LHCN-M2 (cell line): ENCODE results near the gene DDX11. TPM values are rescaled to one million over a fixed set of nuclear protein-coding genes. Genes with fewer than 3 reads are reported as not detected.
"Not testable (repeated sequence)": the region's sequence is repeated elsewhere in the genome, so short reads cannot be mapped to it uniquely, and the experiment has no call there.

Source experiments
- DNase-seq: peaks from one replicate; pipeline ENCODE4 v3.0.0-alpha.2; 2012; ENCODE audit warnings: low read depth
- total RNA-seq: library from RNA; depleted of rRNA; stranded (reverse); fragments of >200 nt; gene quantifications from 2 replicates; pipeline ENCODE4 v1.2.3, GENCODE V29; 2014

Gene DDX11
- total RNA-seq, 1 experiment from 2014 or later, result 25.9 TPM

DNA sequence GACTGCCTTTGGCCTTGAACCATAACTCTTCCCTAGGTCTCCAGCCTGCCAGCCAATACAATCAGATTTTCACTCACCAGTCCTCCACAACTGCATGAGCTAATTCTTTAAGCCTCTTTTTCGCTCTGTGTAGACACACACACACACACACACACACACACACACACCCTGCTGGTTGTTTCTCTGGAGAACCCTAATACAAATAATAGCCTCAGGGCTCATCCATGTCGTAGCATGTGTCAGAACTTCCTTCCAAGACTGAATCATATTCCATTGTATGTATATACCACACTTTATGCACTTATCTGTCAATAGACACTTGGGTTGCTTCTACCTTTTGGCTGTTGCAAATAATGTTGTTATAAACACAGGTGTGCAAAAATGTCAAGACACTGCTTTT, 6.0 kb upstream of the DDX11 start:
- not testable (repeated sequence) for DNase-seq

DNA sequence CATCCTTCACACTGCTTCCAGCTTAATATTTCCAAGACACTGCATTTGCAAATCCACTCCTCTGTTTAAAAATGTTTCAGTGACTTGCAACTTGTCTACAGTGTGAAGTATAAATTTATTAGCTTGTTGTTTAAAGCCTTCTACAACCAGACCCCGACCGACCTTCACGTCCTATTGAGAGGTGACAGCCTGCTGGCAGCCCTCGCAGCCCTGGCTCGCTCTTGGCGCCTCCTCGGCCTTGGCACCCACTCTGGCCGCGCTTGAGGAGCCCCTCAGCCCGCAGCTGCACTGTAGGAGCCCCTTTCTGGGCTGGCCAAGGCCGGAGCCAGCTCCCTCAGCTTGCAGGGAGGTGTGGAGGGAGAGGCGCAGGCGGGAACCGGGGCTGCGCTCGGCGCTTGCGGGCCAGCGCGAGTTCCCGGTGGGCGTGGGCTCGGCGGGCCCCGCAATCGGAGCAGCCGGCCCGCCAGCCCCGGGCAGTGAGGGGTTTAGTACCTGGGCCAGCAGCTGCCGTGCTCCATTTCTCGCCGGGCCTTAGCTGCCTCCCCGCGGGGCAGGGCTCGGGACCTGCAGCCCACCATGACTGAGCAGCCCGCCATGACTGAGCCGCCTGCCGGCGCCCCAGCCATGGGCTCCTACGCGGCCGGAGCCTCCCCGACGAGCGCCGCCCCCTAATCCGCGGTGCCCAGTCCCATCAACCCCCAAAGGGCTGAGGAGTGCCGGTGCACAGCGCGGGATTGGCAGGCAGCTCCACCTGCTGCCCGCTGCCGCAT, 2.5 kb upstream of the DDX11 start:
- not testable (repeated sequence) for DNase-seq

DNA sequence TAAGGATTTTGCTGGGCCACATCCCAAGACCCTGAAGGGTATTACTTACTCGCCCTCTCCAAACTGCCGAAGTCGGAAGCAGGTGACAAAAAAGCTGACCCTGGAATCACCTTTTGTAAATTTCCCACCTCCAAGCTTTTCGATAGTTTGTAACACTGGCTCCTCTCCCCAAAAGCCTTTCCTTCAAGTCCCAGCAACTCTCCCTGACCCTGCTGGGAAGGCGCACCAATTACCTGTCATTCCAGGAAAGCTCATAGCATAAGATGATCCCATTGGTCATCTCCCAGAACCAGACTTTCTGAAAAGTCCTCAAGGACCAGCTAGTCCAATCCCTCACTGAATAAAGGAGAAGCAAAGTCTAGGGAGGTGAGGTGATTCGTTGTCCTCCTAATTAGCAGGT, 698 bp upstream of the DDX11 start:
- DNase-seq, result not testable (repeated sequence)

DNA sequence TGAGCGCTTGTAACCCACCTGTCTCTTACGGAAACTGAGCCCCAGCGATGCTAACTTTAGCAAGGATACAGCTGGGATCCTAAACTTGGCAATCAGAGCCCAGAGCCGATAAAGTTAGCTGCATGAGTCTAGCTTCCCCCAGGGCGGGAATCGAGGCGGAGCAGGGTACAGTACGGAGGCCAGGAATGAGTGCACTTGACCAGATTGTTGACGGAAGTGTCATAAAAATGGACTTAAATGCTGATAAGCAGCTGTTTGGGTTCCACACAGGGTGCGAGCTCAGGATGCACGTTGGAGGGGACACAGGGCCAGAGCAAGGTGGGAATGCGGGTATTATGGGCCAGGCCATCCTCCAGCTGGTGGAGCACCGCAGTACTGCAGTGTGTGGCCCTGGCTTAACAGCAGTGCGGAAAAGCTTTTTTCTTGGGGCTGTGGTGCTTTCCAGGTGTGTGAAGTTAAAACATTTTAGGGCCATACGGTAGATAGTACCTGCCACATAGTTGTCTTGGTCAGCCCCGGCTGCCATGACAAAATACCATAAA, 744 bp downstream of the DDX11 start:
- not testable (repeated sequence) for DNase-seq

DNA sequence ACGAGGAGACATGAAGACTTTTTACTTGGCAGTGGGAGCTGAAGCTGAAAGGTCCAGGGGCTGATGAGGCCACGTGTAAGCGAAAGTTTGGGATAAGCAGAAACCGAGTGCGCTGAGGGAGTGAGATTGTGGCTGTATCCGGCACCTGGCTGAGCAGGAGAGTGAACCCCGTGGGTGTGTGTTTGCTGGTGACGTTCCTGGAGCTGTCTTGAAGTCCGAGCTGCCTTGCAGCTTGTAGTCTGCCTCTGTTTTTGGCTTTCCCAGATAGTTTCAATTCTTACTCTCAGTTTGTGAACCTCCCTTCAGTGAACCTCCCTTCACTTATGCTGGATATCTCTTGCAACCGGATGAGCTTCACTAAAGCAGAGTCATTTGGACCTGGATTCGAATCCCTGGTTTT, 2.5 kb downstream of the DDX11 start:
- DNase-seq, result not testable (repeated sequence)

DNA sequence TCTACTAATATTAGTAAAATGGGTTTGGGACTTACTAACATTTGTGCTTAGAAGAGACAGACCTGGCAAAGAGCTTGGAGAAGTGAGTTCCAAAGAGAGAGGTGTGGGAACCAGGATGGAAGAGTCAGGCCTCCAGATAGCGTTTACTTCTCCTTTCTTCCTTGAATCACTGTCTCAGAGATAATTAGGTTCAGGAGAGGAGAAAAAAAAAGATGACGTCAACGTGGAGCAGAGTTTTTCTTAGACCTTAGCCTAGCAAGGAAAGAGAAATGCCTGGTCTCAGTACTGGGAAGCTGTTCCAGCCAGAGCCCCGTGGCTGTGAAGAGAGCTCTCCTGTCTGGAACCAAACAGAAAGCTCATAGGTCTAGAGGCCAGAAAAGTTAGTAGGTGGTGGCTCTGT, 3.4 kb downstream of the DDX11 start:
- DNase-seq, result not testable (repeated sequence)

DNA sequence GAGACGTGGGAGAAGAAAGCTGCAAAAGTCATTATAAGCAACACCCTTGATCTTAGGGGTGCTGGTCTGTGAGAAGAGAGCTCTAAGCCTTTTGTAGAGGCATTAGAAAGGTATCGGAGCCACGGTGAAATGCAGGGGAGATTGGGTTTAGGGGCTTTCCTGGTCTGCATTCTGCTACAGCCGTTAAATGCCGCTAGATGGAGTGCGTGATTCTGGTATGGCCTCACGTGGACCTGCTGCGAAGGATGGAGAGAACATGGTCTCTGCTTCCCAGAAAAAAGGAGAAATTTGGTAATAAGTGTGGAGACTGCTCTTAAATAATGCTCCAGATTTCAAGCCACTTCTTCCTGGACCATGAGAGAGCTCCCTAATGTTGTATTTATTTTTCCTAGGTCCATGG, 4.3 kb downstream of the DDX11 start:
- peak; percentile 18 for DNase-seq

DNA sequence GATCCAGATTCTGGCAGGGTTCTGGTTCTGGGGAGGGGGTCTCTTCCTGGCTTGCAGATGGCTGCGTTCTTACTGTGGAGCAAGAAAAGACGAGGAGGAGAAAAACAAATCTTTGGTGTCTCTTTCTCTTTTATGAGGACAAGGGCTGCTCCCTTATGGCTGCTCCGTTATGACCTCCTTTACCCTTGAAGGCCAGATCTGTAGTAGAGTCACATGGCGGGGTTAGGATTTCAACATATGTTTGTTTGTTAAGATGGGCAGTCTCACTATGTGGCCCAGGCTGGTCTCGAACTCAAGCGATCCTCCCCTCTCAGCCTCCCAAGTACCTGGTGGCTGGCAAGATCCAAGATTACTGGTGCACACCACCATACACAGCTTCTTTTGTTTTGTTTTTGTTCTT, 5.8 kb downstream of the DDX11 start:
- DNase-seq, result not testable (repeated sequence)

DNA sequence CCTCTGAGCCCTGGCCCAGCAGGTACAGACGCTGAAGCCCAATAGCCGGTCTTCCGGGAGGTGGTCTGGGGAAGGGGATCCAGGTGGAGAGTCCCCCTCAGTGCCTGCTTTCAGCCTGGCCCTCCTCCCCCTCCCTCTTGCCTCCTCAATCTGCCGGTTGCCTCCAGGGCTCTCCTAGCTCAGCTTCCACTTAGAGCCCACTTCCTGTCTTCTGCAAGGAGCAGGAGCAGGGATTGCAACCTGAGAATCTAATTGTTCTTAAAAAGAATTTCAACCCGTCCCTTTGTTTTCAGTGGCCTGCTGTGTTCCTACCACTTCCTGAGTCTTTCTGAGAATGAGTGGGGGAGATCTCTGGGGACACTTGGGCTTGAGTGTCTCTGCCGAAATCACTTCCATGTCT, 6.6 kb downstream of the DDX11 start:
- DNase-seq, result peak; percentile 61

DNA sequence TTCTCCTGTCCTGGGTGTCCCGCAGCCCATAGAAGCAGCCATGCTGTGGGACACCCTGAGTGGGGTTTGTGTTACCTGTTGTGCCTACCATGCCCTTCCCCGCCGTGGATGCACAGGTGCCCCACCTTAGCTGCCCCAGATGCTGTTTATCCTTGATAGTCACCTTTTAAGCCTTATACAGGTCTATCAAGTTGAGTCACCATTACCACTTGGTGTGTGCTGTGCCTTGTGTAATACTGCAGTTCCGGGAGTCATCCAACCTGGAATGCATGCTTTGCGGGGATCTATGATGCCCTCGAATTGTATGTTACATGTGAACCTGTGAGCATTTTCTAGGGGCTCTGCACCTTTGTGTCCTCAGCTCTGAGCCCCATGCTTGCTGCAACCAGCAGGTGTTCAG, 7.6 kb downstream of the DDX11 start:
- not testable (repeated sequence) for DNase-seq

DNA sequence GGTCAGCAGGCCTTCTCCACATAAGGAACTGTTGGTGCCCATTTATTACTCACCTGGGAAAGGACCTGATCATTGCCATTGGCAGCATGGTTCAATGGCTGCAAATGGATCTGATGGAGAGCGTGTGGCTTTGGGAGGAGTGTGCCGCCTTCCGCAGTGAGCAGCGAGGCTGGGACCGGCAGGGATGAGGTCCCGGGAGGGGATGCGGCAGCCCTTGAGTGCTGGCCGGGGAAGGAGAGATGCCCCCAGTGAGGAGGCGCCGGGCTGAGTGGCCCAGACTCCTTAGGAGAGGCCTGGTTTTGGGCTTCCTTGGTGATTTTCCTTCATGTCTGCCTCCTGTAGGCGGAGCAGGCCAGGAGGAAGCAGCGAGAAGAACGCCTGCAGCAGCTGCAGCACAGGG, 10.6 kb downstream of the DDX11 start:
- DNase-seq, result not testable (repeated sequence)

DNA sequence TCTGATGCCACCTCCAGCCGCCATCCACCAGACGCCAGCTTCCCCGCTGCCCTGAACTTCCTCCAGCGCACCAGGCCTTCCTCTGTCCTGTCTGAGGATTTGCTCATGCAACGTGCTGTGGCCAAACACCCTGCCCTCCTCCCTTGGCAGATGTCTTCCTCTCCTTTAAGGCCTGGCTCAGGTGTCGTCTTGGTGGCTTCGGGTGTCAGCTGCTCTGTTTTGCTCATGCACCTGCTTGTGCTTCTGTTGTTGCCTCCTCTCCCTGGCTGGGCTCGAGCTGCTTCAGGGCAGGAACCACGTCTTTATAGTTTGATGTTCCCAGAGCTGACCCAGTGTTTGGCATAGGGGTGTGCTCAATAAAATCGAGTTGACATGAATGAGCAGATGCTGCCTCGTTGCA, 12.4 kb downstream of the DDX11 start:
- not testable (repeated sequence) for DNase-seq

DNA sequence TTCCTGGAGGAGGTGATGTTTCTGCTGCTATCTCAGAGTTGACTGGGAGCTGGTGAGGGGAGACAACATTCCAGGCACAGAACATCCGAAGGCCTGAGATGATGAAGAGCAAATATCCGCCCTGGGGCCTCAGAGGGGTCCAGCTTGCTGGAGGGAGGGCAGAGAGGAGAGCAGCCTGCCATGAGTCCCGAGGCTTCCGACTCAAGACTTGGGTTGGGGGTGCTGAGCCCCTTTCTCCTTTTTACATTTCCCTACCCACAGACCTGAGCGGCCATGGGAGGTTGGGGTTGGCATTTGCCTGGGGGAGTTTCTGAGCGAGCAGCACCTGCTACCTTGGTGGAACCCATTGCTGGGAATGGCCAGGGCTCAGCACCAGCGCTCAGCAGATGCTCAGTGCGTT, 13.8 kb downstream of the DDX11 start:
- DNase-seq, result not testable (repeated sequence)

DNA sequence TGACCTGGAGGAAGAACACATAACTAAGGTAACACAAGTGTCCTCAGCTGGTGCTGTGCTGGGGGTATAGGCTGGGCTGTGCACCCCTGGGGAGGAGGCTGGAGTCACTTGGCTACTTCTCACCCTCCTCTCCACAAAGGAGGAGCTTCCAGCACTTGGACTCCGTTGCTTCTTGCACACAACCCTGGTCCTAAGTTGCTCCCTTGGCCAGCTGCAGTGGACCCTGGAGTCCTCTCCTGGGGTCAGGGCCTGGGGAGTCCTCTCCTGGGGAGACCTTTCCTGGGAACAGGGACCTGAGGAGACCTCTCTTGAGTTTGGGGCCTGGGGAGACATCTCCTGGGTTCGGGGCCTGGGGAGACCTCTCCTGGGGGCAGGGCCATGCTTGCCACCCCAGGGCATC, 14.3 kb downstream of the DDX11 start:
- not testable (repeated sequence) for DNase-seq

DNA sequence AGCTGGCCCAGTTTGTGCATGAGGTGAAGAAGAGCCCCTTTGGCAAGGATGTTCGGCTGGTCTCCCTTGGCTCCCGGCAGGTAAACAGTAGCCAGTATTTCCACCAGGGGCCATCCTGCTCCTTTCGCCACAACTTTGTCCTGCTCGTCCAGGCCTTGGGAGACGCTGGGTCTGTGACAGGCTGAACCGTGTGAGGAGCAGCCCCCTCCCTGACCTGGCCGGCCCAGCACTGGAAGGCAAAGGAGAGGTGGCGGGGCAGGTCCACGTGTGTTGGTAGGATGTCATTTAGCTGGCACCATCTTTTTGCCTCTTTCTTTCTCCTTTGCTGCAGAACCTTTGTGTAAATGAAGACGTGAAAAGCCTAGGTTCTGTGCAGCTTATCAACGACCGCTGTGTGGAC, 15.4 kb downstream of the DDX11 start:
- DNase-seq, result no peak

DNA sequence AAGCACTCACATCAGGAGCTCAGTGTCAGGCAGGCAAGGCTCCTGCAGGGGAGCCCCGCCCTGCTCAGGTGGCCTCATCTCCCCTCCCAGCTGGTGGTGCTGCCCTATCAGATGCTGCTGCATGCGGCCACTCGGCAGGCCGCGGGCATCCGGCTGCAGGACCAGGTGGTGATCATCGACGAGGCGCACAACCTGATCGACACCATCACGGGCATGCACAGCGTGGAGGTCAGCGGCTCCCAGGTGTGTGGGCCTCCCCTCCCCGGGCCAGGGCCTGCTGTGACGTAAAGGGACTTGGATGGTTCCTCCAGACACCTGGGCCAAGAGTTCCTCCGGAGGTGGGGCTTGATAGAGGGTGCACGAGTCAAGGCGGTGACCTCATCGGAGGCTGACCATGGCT, 18.0 kb downstream of the DDX11 start:
- DNase-seq, result not testable (repeated sequence)

DNA sequence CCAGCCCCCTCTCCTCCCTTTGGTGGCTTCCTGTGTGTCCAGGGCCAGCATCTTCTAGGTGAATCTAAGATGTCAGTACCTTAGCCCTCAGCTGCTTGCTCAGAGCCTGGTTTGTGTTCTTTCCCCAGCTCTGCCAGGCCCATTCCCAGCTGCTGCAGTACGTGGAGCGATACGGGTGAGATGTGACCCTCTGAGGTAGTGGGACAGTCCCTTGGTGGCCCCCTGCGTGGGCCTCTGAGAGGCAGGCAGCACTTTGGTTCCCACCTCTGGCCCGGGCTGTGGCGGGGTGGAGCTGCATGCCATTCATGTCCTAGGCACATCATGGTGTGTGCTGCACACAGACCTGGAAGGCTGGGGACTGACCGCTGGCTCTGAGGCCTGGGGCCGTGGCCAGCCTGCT, 19.1 kb downstream of the DDX11 start:
- DNase-seq, result not testable (repeated sequence)

DNA sequence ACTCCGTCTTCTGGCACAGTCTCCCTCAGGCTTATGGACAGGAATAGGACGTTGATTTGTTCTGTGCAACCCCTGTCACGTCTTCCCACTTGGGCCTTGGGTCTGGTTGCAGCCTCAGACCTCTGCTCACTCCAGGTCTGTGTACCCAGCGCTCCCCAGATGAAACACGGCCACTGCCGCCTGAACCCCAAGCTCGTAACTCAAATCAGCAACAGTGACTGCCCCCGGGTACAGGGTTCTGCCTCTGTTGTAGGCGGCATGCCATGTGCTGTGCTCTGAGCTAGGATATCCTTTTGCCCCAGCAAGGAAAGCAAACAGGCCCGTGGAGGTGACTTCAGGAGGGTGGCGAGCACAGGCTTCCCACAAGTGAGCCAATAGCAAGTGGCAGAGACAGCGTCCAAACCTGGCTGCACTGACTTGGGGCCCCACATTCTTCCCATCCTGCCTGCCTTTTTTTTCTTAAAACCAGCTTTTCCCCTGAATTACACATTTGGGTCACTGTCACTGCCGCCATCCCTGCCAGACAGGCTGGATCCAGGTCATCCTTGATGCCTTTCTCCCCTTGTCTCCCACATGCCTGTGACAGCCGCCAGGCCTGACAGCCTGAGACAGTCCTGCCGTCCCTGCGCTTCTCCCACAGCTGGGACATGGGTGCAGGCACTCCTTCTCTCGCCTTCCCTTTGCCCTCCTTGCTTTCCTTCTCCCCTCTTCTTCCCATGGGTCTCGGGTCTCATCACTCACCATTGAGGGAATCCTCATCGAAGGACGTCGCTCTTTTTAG, 21.6 kb downstream of the DDX11 start:
- not testable (repeated sequence) for DNase-seq

DNA sequence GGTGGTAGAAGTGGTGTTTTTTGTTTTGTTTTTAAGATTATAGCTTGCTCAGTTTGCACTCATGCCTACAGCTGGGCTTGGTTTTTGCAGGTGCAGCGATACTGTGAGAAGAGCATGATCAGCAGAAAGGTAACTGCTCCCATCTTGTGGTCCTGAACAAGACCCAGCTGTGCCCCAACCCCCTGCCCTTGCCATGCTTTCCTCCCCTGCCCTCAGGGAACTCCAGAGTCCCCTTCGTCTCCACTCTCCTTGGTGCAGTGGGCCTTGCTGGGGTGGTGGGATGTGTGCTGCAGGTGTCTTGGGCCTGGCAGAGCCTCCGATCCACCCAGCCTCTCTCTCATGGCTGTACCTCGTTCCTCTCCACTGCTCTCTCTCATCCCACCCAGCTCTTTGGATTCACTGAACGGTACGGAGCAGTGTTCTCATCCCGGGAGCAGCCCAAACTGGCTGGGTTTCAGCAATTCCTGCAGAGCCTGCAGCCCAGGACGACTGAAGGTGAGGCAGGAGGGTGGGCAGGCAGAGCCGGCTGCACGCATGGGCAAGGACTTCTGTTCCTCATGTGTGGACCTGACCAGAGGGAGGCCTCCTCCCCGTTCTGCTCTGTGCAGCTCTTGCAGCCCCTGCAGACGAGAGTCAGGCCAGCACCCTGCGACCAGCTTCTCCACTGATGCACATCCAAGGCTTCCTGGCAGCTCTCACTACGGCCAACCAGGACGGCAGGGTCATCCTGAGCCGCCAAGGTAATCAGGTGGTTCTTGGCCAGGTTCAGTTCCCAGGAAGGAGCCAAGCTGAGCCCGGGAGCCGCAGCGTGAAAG, 22.8 kb downstream of the DDX11 start:
- not testable (repeated sequence) for DNase-seq

DNA sequence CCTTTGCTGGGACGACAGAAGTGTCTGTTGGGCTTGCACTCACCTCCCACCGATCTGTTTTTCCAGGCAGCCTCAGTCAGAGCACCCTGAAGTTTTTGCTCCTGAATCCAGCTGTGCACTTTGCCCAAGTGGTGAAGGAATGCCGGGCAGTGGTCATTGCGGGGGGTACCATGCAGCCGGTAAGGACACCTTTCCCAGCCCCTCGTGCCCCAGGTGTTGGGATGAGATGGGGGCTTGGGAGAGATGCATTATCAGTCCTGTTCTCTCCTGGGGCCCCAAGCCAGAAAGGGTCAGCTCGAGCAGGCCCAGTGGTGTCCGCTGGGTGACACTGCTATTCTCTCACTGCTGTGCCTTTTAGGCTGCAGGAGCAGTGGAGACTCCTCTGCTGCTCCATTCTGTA, 24.2 kb downstream of the DDX11 start:
- not testable (repeated sequence) for DNase-seq

DNA sequence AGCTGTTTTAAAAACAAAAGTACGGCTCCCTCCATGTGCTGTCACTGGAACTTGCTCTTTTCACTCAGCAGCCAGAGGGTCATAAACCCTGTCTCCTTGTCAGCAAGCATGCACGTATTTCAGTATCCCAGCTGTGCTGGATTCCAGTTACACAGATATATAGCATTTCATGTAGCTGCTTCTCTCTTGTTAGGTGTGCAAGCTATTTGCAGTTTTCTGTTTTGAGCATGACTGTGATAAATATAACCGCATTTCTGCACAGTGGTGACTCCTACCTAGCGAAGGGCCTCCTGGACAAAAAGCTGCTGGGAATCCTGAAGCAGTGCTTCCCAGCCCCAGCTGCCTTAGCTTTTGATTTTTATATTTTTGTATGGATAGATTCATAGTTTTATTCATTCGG, 24.7 kb downstream of the DDX11 start:
- not testable (repeated sequence) for DNase-seq

DNA sequence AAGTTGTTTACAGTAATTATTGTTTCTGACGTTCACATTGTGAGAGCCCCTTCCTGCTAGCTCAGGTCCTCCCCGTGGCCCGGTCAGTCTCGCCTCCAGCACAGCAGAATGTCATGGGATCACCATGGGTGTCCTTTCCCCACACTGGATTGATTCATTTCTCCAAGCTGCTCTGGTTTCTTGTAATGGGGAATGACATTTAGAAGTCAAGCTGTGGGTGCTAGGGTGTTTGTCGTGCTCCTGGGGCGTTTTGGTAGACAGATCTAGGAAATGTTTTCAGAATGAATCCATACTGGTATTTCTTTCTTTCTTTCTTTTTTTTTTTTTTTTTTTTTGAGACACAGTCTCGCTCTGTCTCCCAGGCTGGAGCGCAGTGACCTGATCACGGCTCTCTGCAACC, 25.1 kb downstream of the DDX11 start:
- DNase-seq, result not testable (repeated sequence)
